Mesothelial cell of epicardium (in vitro differentiated cells): Measurements from ENCODE around the gene FRMPD2. TPM values are rescaled to one million over a fixed set of nuclear protein-coding genes. Genes with fewer than 3 reads are reported as not detected.
"Not testable (repeated sequence)": the region's sequence is repeated elsewhere in the genome, so short reads cannot be mapped to it uniquely, and the experiment has no call there.

ENCODE experiments used
- DNase-seq, 2 experiments: peaks; one replicate each; pipeline ENCODE4 v3.0.0; 2021; ENCODE audit warnings: low spot score in 2 of 2; ENCODE audit not compliant: unreplicated experiment in 2 of 2
- H3K27ac Mint-ChIP-seq: 2 replicates; pipeline ENCODE4 v1.8.0; 2021; ENCODE audit warnings: mixed read lengths
- H3K27me3 Mint-ChIP-seq: 2 replicates; pipeline ENCODE4 v1.8.0; 2021; ENCODE audit warnings: low read depth, mixed read lengths
- H3K36me3 Mint-ChIP-seq: 2 replicates; pipeline ENCODE4 v1.8.0; 2021; ENCODE audit warnings: mixed read lengths
- H3K4me1 Mint-ChIP-seq: 2 replicates; pipeline ENCODE4 v1.8.0; 2021; ENCODE audit warnings: mixed read lengths
- H3K4me3 Mint-ChIP-seq: 2 replicates; pipeline ENCODE4 v1.8.0; 2021; ENCODE audit warnings: mild to moderate bottlenecking, moderate library complexity, mixed read lengths
- H3K9me3 Mint-ChIP-seq: 2 replicates; pipeline ENCODE4 v1.8.0; 2021; ENCODE audit warnings: mixed read lengths
- CTCF ChIP-seq: fragments of 200-600 bp; sonication (generic); IDR thresholded peaks from one replicate; pipeline ENCODE4 v1.5.0; 2021; ENCODE audit warnings: antibody characterized with exemption; ENCODE audit not compliant: unreplicated experiment
- total RNA-seq: library from RNA; stranded (reverse); gene quantifications from 3 replicates; pipeline ENCODE4 v1.2.1, GENCODE V29; 2021

Gene FRMPD2
- total RNA-seq, 1 donor from 2014 or later: 0.18 TPM

- Mint-ChIP-seq H3K27ac (no peak overlapping the region), H3K4me3 (no peak overlapping the region), H3K36me3 (no peaks in the 10 kb centered on the region)
Measured at GRCh38 chr10:48184224-48184623, 90.3 kb downstream of the FRMPD2 start.

GRCh38 chr10:48172715-48173114 is 101.8 kb downstream of the FRMPD2 start:
- not testable (repeated sequence) for H3K9me3 Mint-ChIP-seq, H3K27ac Mint-ChIP-seq, H3K4me1 Mint-ChIP-seq, H3K4me3 Mint-ChIP-seq, H3K27me3 Mint-ChIP-seq, H3K36me3 Mint-ChIP-seq, DNase-seq

More at GRCh38 chr10:48184224-48184623, 90.3 kb downstream of the FRMPD2 start:
- no peaks in the 10 kb centered on the region for H3K4me1 Mint-ChIP-seq
- TF ChIP-seq CTCF: no peak
- H3K9me3 Mint-ChIP-seq: no peaks in the 10 kb centered on the region
- peaks cover 30% of the 10 kb centered on the region for H3K27me3 Mint-ChIP-seq
- DNase-seq: no peak

- H3K4me3 Mint-ChIP-seq, DNase-seq: not testable (repeated sequence)
Measured at GRCh38 chr10:48160670-48161069, 113.8 kb downstream of the FRMPD2 start.

GRCh38 chr10:48160163-48160562 is 114.3 kb downstream of the FRMPD2 start:
- H3K9me3 Mint-ChIP-seq, H3K27ac Mint-ChIP-seq, H3K4me1 Mint-ChIP-seq, DNase-seq, H3K4me3 Mint-ChIP-seq, H3K36me3 Mint-ChIP-seq: not testable (repeated sequence)
- H3K27me3 Mint-ChIP-seq: peaks cover 19% of the 10 kb centered on the region

More at GRCh38 chr10:48160670-48161069, 113.8 kb downstream of the FRMPD2 start:
- H3K27ac Mint-ChIP-seq, H3K36me3 Mint-ChIP-seq, H3K9me3 Mint-ChIP-seq, H3K4me1 Mint-ChIP-seq: not testable (repeated sequence)
- H3K27me3 Mint-ChIP-seq: peaks cover 17% of the 10 kb centered on the region

- not testable (repeated sequence) for H3K4me3 Mint-ChIP-seq, H3K36me3 Mint-ChIP-seq, DNase-seq
Measured at GRCh38 chr10:48154211-48155140, 120.0 kb downstream of the FRMPD2 start.

GRCh38 chr10:48147643-48148042 is 126.9 kb downstream of the FRMPD2 start:
- H3K4me1 Mint-ChIP-seq, H3K9me3 Mint-ChIP-seq, H3K27ac Mint-ChIP-seq, H3K4me3 Mint-ChIP-seq, H3K27me3 Mint-ChIP-seq, H3K36me3 Mint-ChIP-seq, DNase-seq: not testable (repeated sequence)

More at GRCh38 chr10:48154211-48155140, 120.0 kb downstream of the FRMPD2 start:
- not testable (repeated sequence) for H3K27ac Mint-ChIP-seq, H3K27me3 Mint-ChIP-seq, H3K4me1 Mint-ChIP-seq, H3K9me3 Mint-ChIP-seq

- H3K27me3 Mint-ChIP-seq, H3K4me3 Mint-ChIP-seq, H3K9me3 Mint-ChIP-seq, H3K36me3 Mint-ChIP-seq, H3K27ac Mint-ChIP-seq, H3K4me1 Mint-ChIP-seq, DNase-seq: not testable (repeated sequence)
Measured at GRCh38 chr10:48143721-48144642, 130.5 kb downstream of the FRMPD2 start.

GRCh38 chr10:48140949-48141348 is 133.5 kb downstream of the FRMPD2 start:
- not testable (repeated sequence) for H3K4me1 Mint-ChIP-seq, H3K4me3 Mint-ChIP-seq, H3K9me3 Mint-ChIP-seq

GRCh38 chr10:48139953-48140850 is 134.3 kb downstream of the FRMPD2 start:
- not testable (repeated sequence) for H3K27me3 Mint-ChIP-seq, H3K4me3 Mint-ChIP-seq, H3K36me3 Mint-ChIP-seq, H3K9me3 Mint-ChIP-seq, DNase-seq, H3K27ac Mint-ChIP-seq, H3K4me1 Mint-ChIP-seq

More at GRCh38 chr10:48140949-48141348, 133.5 kb downstream of the FRMPD2 start:
- not testable (repeated sequence) for H3K27me3 Mint-ChIP-seq, DNase-seq, H3K27ac Mint-ChIP-seq, H3K36me3 Mint-ChIP-seq

- not testable (repeated sequence) for H3K9me3 Mint-ChIP-seq, H3K36me3 Mint-ChIP-seq, H3K27me3 Mint-ChIP-seq, DNase-seq, H3K4me3 Mint-ChIP-seq, H3K27ac Mint-ChIP-seq, H3K4me1 Mint-ChIP-seq
Measured at GRCh38 chr10:48128954-48129353, 145.5 kb downstream of the FRMPD2 start.

- not testable (repeated sequence) for H3K4me1 Mint-ChIP-seq, H3K4me3 Mint-ChIP-seq, H3K27ac Mint-ChIP-seq, H3K9me3 Mint-ChIP-seq, H3K36me3 Mint-ChIP-seq, DNase-seq, H3K27me3 Mint-ChIP-seq
Measured at GRCh38 chr10:48126251-48126650, 148.2 kb downstream of the FRMPD2 start.

- H3K4me3 Mint-ChIP-seq, H3K4me1 Mint-ChIP-seq, H3K9me3 Mint-ChIP-seq, DNase-seq, H3K27ac Mint-ChIP-seq, H3K27me3 Mint-ChIP-seq, H3K36me3 Mint-ChIP-seq: not testable (repeated sequence)
Measured at GRCh38 chr10:48125631-48126030, 148.9 kb downstream of the FRMPD2 start.
